HG02885 (cell line): ENCODE results near the gene C20orf141.

ENCODE experiments used
- ATAC-seq: cut with Tn5 transposase; IDR thresholded peaks from one replicate; pipeline ENCODE4 v1.9.1; 2021; ENCODE audit warnings: mild to moderate bottlenecking; ENCODE audit not compliant: unreplicated experiment, poor library complexity

The C20orf141 gene

GRCh38 chr20:2840967-2841531 lies 26.3 kb downstream of the C20orf141 start:
- ATAC-seq, result peak; percentile 27

DNA sequence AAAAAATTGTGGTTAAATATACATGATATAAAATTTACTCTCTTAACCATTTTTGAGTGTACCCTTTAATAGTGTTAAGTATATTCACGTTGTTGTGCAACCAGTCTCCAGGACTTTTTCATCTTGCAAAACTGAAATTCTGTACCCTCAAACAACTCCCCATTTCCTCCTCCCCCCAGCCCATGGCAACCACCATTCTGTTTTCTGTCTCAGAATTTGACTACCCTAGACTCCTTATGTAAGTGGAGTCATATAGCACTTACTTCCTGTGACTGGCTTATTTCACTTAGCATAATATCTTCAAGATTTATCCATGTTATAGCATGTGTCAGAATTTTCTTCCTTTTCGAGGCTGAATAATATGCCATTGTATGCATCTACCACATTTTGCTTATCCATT lies 30.8 kb downstream of the C20orf141 start:
- ATAC-seq, result no peak

DNA sequence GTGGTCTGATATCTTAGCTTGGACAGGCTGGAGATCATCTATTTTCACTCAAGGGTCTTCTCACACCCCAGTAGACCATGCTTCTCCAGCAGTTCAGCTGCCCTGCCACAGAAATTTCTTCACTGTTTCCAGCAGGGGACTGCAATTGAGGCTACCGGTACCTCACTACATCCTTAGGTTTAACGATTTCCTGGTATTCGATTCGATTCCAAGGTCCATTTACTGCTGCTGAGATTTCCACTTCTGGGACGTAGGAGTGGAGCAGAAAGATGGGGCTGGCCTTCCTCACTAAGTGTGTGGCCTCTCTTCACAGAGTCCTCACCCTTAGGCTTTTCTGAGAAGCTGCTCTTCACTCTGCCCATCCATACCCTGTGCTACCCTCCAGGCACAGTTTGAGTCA lies 31.9 kb downstream of the C20orf141 start:
- ATAC-seq, result no peak

GRCh38 chr20:2847802-2848201 lies 33.0 kb downstream of the C20orf141 start:
- no peak for ATAC-seq

DNA sequence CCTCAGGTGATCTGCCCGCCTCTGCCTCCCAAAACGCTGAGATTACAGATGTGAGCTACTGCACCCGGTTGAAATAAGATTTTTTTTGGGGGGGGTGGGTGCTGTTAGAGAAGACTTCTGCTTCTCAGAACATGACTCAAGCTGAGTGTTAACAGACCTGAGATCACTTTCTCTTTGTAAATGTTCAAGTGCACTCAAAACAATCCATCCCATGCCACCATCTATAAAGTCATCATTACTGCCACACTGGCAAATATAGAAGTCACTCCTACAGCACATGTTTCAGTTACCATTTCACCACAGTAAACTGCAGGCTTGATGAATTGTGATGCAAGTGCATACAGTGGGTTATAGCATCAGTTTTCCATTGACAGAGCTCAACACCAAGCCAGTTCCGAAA lies 34.7 kb downstream of the C20orf141 start:
- ATAC-seq, result no peak

DNA sequence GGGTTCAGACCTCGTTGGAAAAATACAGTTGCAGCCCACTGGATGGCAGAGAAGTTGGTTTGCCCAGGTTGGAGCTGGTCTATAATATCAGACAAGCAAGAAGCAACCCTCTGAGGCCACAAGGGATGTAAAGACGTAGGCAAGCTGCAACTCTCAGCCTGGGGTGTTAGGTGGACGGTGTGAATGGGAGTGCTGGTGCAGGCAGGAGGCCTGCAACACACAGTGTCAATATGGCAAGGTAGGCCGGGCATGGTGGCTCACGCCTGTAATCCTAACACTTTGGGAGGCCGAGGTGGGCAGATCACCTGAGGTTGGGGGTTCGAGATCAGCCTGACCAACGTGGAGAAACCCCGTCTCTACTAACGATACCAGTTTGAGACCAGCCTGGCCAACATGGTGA lies 36.3 kb downstream of the C20orf141 start:
- no peak for ATAC-seq

DNA sequence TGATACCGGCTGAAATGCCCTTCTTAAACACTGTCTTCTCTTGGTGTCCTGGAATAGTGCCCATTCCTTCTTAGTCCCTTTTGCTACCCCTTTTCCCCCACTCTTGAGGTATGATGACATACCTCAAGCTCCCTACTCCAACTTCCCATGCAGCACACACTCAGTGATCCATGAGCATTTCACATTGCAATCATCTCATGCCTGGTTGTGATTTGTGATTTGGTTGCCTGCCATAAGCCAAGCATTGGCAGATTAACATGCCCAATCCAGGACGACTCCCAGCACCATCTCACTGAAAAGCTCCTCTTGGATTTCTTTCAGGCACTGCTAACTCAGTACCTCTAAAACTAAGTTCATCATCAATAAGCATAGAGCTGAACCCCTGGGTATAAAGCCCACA lies 43.8 kb downstream of the C20orf141 start:
- no peak for ATAC-seq

DNA sequence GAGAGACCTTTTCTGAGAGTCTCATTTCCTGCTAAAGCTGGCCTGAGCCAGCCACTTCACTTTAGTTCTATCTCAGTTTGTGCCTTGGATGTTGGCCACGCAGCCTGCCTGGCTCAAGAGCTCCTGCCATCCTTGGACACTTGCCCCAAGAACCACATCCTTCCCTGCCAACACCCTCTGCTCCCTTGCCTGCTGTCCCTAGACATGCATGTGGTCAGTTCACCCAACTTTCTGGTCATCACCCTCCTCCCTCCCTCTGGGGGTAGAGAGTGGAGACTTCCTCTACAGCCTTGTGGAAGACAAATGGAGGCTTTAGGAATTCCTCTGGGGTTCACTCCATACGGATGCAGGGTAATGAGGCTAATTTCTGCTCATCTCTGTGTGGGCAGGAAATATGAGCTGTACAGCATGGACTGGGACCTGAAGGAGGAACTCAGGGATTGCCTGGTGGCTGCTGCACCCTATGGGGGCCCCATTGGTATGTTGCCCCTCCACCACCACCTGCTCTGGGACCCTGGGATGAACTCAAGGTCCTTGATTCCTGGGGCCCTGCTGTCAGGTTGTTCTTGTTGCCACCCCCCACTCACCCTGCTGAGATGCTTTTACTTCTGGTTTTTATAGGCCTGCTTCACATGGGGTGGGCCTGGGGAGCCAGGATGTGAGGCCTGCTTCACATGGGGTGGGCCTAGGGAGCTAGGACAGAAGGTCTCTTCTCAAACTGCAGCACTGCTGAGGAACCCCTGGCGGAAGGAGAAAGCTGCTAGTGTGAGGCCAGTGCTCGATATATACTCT lies 44.7 kb downstream of the C20orf141 start:
- no peak for ATAC-seq

DNA sequence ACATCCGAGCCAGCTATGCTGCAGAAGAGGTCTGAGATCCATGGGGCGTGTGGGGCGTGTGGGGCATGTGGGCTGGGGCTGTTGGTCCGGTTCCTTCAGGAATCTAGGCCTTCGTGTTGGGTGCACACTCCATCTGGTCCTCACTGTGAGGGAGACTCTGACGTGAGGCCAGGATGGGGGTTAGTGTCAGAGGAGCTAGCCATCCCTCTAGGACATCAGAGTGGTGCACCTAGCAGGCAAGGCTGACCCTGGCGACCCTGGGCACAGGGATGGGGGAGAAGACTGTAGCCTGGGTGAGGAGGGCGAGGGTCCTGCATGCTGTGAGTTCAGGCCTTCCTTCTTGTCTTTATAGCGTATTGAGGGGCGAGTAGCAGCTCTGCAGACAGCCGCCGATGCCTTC lies 49.8 kb downstream of the C20orf141 start:
- no peak for ATAC-seq

DNA sequence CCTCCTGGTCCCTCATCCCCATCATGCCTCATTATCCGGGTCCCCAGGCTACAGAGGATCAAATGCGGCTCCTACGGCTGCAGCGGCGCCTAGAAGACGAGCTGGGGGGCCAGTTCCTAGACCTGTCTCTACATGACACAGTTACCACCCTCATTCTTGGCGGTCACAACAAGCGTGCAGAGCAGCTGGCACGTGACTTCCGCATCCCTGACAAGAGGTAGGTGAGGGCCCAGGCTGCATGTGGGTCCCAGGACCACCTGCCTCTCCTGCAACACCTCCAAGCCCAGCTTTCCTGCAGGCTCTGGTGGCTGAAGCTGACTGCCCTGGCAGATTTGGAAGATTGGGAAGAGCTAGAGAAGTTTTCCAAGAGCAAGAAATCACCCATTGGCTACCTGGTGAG lies 50.3 kb downstream of the C20orf141 start:
- ATAC-seq, result no peak
